CD4-positive, alpha-beta memory T cell (primary cell): ENCODE results near the gene POLE2. TPM values are rescaled to one million over a fixed set of nuclear protein-coding genes. Genes with fewer than 3 reads are reported as not detected.
"Not testable (repeated sequence)": the region's sequence is repeated elsewhere in the genome, so short reads cannot be mapped to it uniquely, and the experiment has no call there.

ENCODE experiments used
- CTCF ChIA-PET: fragments of 350-600 bp; sonication (Branson Sonifier 250); formaldehyde crosslinking; loops from one replicate; lab custom pipeline; 2021; ENCODE audit warnings: inconsistent platforms; ENCODE audit not compliant: partially characterized antibody; lab: Charles Lee
- POLR2A ChIA-PET: fragments of 350-600 bp; sonication (Branson Sonifier 250); formaldehyde crosslinking; loops from one replicate; lab custom pipeline; 2021; ENCODE audit not compliant: partially characterized antibody; lab: Charles Lee
- DNase-seq, 5 donors: peaks; one replicate each; pipeline versions ENCODE4 v3.0.0 to v3.0.0-alpha.2; 2020 to 2022; ENCODE audit warnings: mixed read lengths in 1 of 5
- H3K27ac ChIP-seq: one replicate; pipeline ENCODE4 v1.7.0; 2013; ENCODE audit warnings: low read depth, low read length
- H3K27me3 ChIP-seq: 2 replicates; pipeline ENCODE4 v1.7.0; 2013; ENCODE audit warnings: mild to moderate bottlenecking, low read length, moderate library complexity; ENCODE audit not compliant: insufficient read depth
- H3K36me3 ChIP-seq: 2 replicates; pipeline ENCODE4 v1.7.0; 2013; ENCODE audit warnings: mild to moderate bottlenecking, low read length, moderate library complexity; ENCODE audit not compliant: insufficient read depth
- H3K4me1 ChIP-seq: 2 replicates; pipeline ENCODE4 v1.7.0; 2013; ENCODE audit warnings: mild to moderate bottlenecking, low read length, moderate library complexity; ENCODE audit not compliant: insufficient read depth
- H3K4me3 ChIP-seq, 2 donors: one replicate each; pipeline ENCODE4 v1.7.0; 2013; ENCODE audit warnings: low read length in 2 of 2, mild to moderate bottlenecking in 1 of 2
- H3K9me3 ChIP-seq, 2 donors: one replicate each; pipeline ENCODE4 v1.7.0; 2013; ENCODE audit warnings: low read length in 2 of 2, control low read depth in 1 of 2; ENCODE audit not compliant: control insufficient read depth in 1 of 2
- H3K27ac Mint-ChIP-seq, 7 donors: one replicate each; pipeline ENCODE4 v1.8.0; 2020 to 2021; ENCODE audit warnings: mixed read lengths in 7 of 7, mild to moderate bottlenecking in 6 of 7, inconsistent platforms in 3 of 7, moderate library complexity in 3 of 7
- H3K27me3 Mint-ChIP-seq, 2 donors: one replicate each; pipeline ENCODE4 v1.8.0; 2020 to 2021; ENCODE audit warnings: mixed read lengths in 2 of 2
- H3K36me3 Mint-ChIP-seq, 2 donors: one replicate each; pipeline ENCODE4 v1.8.0; 2020 to 2021; ENCODE audit warnings: mixed read lengths in 2 of 2, inconsistent platforms in 1 of 2, mild to moderate bottlenecking in 1 of 2
- H3K4me1 Mint-ChIP-seq, 4 donors: one replicate each; pipeline ENCODE4 v1.8.0; 2020 to 2021; ENCODE audit warnings: mixed read lengths in 4 of 4, mild to moderate bottlenecking in 1 of 4
- H3K4me3 Mint-ChIP-seq, 8 donors: one replicate each; pipeline ENCODE4 v1.8.0; 2020 to 2021; ENCODE audit warnings: mixed read lengths in 8 of 8, mild to moderate bottlenecking in 7 of 8, moderate library complexity in 6 of 8, inconsistent platforms in 3 of 8
- H3K9me3 Mint-ChIP-seq, 8 donors: one replicate each; pipeline ENCODE4 v1.8.0; 2020 to 2021; ENCODE audit warnings: mixed read lengths in 8 of 8, mild to moderate bottlenecking in 5 of 8, inconsistent platforms in 3 of 8, moderate library complexity in 1 of 8
- intact Hi-C: fragments of 100-400 bp; cut with micrococcal nuclease; formaldehyde crosslinking; loops from one replicate; pipeline ENCODE4 v1.15.1; 2023
- polyA plus RNA-seq, 2 donors: library from polyadenylated mRNA; unstranded; fragments of 300-500 nt; fragmentation: Illumina TruSeq; gene quantifications; one replicate each; pipeline ENCODE4 v1.2.3, GENCODE V29; 2021
- total RNA-seq, 2 experiments: library from RNA; stranded (reverse); gene quantifications; one replicate each; pipeline ENCODE4 v1.2.3, GENCODE V29; 2021

POLE2 gene
- total and polyA plus RNA-seq, 4 experiments from 2014 or later = 1.6 to 3.1 (median 2.0) TPM

DNA sequence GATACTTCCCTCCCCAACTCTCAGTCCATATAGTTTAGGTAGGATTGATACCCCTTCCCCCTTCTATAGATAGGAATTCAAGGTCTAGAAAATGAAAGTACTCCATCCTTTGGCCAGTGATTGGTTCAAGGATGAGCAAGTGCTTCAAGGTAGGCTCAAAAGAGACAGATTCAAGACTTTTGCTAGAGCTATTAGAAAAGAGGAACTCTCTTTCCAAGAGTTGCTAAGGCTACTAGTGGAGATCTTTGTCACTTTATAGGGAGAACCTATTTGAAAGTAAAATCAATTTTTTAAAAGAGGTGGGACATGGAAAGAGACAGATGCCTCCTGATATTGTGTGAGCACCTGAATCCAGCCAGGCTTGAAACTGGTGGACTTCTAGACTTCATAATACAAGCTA, 17.5 kb downstream of the POLE2 start:
- Histone ChIP-seq H3K4me1 (no peaks in the 10 kb centered on the region), H3K27ac (no peak overlapping the region), H3K27me3 (no peaks in the 10 kb centered on the region), H3K4me3 (no peak overlapping the region), H3K36me3 (no peaks in the 10 kb centered on the region), H3K9me3 (no peaks in the 10 kb centered on the region)
- Mint-ChIP-seq H3K4me1 (no peaks in the 10 kb centered on the region), H3K36me3 (peaks cover 0 to 5% of the 10 kb centered on the region in 2 donors), H3K27me3 (no peaks in the 10 kb centered on the region), H3K4me3 (no peak overlapping the region), H3K27ac (peak overlapping the region in 1 of 7 donors; percentile 22), H3K9me3 (peaks cover 0 to 2% (median 0%) of the 10 kb centered on the region in 8 donors)
- ChIA-PET POLR2A (no interaction called here), CTCF (no interaction called here)
- intact Hi-C loops = no loop called here
- DNase-seq = no peak

DNA sequence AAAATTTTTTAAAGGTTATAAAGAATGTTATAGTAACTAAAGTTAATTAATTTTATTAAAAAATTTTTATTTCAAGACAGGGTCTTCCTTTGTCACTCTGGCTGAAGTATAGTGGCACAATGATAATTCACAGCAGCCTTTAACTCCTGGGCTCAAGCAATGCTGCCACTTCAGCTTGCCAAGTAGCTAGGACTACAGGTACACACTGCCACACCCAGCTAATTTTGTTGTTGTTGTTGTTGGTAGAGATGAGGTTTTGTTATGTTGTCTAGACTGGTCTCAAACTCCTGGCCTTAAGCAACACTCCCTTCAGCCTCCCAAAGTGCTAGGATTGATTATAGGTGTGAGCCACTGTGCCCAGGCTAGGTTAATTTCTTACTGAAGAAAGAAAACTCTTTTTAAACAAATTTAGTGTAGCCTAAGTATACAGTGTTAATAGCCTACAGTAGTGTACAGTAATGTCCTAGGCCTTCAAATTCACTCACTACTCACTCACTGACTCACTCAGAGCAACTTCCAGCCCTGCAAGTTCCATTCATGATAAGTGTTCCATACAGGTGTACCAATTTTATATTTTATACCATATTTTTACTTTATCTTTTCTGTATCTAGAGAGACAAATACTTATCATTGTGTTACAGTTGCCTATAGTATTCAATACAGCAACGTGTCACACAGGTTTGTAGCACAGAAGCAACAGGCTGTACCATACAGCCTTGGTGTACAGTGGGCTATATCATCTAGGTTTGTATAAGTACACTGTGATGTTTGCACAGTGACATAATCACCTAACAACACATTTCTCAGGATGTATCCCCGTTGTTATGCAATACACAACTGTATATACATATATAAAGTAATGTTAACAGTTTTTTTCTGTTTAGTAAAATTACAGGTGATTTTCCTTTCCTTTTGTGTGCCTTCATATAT, 28.2 kb downstream of the POLE2 start:
- Mint-ChIP-seq H3K4me3 (no peak overlapping the region), H3K9me3 (no peaks in the 10 kb centered on the region), H3K4me1 (no peaks in the 10 kb centered on the region), H3K36me3 (no peaks in the 10 kb centered on the region), H3K27me3 (no peaks in the 10 kb centered on the region), H3K27ac (peak overlapping the region in 1 of 7 donors; percentile 70)
- Histone ChIP-seq H3K9me3 (no peaks in the 10 kb centered on the region), H3K27me3 (no peaks in the 10 kb centered on the region), H3K4me1 (no peaks in the 10 kb centered on the region), H3K36me3 (no peaks in the 10 kb centered on the region), H3K27ac (no peak overlapping the region), H3K4me3 (no peak overlapping the region)
- ChIA-PET POLR2A (interaction anchor here (0.9 to 1.0 kb wide), 2 partner anchors 39 to 108 kb away, joined by 3 read pairs; partner anchors contain the start of genes MGAT2 and RPL36AL), CTCF (interaction anchor here (0.9 kb wide), 1 partner anchor 9 kb away, joined by 3 read pairs; no protein-coding TSS in a partner anchor)
- intact Hi-C loops = no loop called here
- DNase-seq = no peak

DNA sequence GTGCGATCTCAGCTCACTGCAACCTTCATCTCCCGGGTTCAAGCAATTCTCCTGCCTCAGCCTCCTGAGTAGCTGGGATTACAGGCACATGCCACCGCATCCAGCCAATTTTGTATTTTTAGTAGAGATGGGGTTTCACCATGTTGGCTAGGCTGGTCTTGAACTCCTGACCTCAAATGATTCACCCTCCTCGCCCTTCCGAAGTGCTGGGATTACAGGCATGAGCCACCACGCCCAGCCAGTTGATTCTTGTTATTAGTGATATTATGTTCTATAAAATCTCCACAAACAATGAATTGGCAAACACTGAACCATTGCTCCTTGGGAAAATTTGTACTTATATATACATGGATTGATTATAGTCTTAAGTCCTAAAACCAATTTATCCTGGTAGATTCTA, 30.5 kb downstream of the POLE2 start:
- H3K9me3 ChIP-seq, intact Hi-C loops, CTCF ChIA-PET, H3K4me3 ChIP-seq, H3K27me3 Mint-ChIP-seq, H3K4me1 Mint-ChIP-seq, H3K36me3 ChIP-seq, DNase-seq, H3K36me3 Mint-ChIP-seq, H3K27ac ChIP-seq, H3K9me3 Mint-ChIP-seq, H3K27ac Mint-ChIP-seq, H3K27me3 ChIP-seq, H3K4me3 Mint-ChIP-seq, H3K4me1 ChIP-seq: not testable (repeated sequence)
- POLR2A ChIA-PET = interaction anchor here (0.6 kb wide), 1 partner anchor 29 kb away, joined by 3 read pairs; no protein-coding TSS in a partner anchor

DNA sequence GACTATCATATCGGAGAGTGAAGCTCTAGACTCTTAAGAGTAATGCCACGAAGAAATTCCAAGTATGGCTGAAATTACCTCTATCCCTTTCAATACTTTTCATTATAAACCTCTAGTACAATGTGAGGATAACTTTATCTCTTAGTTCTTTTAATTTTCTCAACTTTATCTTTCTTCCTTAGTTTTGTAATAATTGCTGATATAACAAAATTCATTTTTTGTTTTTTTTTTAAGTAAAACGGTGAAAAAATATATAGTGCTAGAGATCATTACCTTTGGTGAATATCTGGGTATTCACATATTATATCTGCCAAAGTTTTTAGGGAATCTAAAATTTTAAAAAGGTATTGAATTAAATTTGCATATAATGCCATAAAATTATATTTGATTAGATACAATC, 33.5 kb downstream of the POLE2 start:
- POLR2A ChIA-PET = interaction anchor here (0.9 kb wide), 1 partner anchor 20 kb away, joined by 3 read pairs; no protein-coding TSS in a partner anchor
- intact Hi-C loops = no loop called here

DNA sequence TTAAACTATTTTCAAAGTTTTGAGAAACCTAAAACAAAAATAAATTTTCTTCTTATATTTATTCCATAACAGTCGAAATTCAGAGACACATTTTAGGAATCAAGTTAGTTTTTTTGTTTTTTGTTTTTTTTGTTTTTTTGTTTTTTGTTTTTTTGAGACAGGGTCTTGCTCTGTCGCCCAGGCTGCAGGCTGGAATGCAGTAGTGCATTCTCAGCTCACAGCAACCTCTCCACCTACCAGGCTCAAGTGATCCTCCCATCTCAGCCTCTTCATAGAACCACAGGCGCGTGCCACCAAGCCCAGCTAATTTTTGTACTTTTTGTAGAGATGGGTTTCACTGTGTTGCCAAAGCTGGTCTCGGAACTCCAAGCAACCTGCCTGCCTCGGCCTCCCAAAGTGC, 34.5 kb downstream of the POLE2 start:
- no peak overlapping the region for H3K4me3 ChIP-seq
- CTCF ChIA-PET = interaction anchor here (1.2 kb wide), 1 partner anchor 19 kb away, joined by 3 read pairs; no protein-coding TSS in a partner anchor

More for the DNA sequence above, 33.5 kb downstream of the POLE2 start:
- no peaks in the 10 kb centered on the region for H3K9me3 Mint-ChIP-seq
- Histone ChIP-seq H3K9me3 (no peaks in the 10 kb centered on the region), H3K27me3 (no peaks in the 10 kb centered on the region), H3K36me3 (no peaks in the 10 kb centered on the region), H3K4me1 (no peaks in the 10 kb centered on the region), H3K4me3 (no peak overlapping the region), H3K27ac (no peak overlapping the region)
- H3K27me3 Mint-ChIP-seq = no peaks in the 10 kb centered on the region
- H3K4me3 Mint-ChIP-seq = no peak overlapping the region
- no peaks in the 10 kb centered on the region for H3K36me3 Mint-ChIP-seq
- CTCF ChIA-PET = interaction anchor here (1.2 kb wide), 1 partner anchor 20 kb away, joined by 3 read pairs; no protein-coding TSS in a partner anchor
- no peak overlapping the region for H3K27ac Mint-ChIP-seq
- H3K4me1 Mint-ChIP-seq = peaks cover 0 to 4% (median 1%) of the 10 kb centered on the region in 4 donors
- DNase-seq = no peak

DNA sequence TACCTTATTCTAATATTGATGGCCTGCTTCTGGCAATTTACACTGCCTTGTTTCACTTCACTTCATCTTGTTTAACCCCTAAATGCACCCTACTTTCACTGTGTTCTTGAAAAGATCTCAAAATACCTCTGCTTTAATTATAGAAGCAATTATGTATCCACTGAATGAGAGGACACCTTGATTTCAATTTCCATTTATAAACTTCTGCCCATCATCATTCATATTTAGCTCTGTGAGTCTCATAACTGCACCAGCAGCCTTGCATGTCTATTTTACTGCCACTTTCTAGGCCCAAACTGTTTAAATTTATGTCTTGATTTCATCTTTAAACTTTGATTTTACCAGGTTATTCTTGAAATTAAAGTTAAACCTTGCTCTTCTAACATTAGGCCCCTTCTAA, 45.9 kb downstream of the POLE2 start:
- Mint-ChIP-seq H3K27me3 (no peaks in the 10 kb centered on the region), H3K36me3 (peaks cover 20 to 27% of the 10 kb centered on the region in 2 donors), H3K27ac (peak overlapping the region; percentile 20 to 76 (median 58)), H3K4me3 (peak overlapping the region in 4 of 8 donors; percentile 0 to 18 (median 6)), H3K4me1 (peaks cover 39 to 63% (median 54%) of the 10 kb centered on the region in 4 donors), H3K9me3 (no peaks in the 10 kb centered on the region)
- Histone ChIP-seq H3K9me3 (no peaks in the 10 kb centered on the region), H3K27me3 (no peaks in the 10 kb centered on the region), H3K36me3 (no peaks in the 10 kb centered on the region), H3K4me1 (peaks cover 34% of the 10 kb centered on the region), H3K27ac (no peak overlapping the region), H3K4me3 (no peak overlapping the region)
- ChIA-PET POLR2A (interaction anchor here (0.8 to 1.0 kb wide), 2 partner anchors 8 to 46 kb away, joined by 3 to 4 read pairs; no protein-coding TSS in a partner anchor), CTCF (interaction anchor here (0.9 kb wide), 2 partner anchors 125 to 189 kb away, joined by 3 read pairs; partner anchors contain the start of gene KLHDC2)
- intact Hi-C loops = no loop called here
- no peak for DNase-seq

More for the DNA sequence above, 34.5 kb downstream of the POLE2 start:
- Mint-ChIP-seq H3K27ac (peak overlapping the region in 1 of 7 donors; percentile 13), H3K4me1 (peaks cover 0 to 4% (median 1%) of the 10 kb centered on the region in 4 donors), H3K4me3 (no peak overlapping the region), H3K9me3 (no peaks in the 10 kb centered on the region), H3K27me3 (no peaks in the 10 kb centered on the region), H3K36me3 (no peaks in the 10 kb centered on the region)
- intact Hi-C loops = no loop called here
- no peaks in the 10 kb centered on the region for H3K4me1 ChIP-seq
- H3K36me3 ChIP-seq = no peaks in the 10 kb centered on the region
- H3K9me3 ChIP-seq = no peaks in the 10 kb centered on the region
- no peaks in the 10 kb centered on the region for H3K27me3 ChIP-seq
- DNase-seq = no peak
- POLR2A ChIA-PET = interaction anchor here (0.9 kb wide), 1 partner anchor 19 kb away, joined by 3 read pairs; no protein-coding TSS in a partner anchor
- no peak overlapping the region for H3K27ac ChIP-seq

DNA sequence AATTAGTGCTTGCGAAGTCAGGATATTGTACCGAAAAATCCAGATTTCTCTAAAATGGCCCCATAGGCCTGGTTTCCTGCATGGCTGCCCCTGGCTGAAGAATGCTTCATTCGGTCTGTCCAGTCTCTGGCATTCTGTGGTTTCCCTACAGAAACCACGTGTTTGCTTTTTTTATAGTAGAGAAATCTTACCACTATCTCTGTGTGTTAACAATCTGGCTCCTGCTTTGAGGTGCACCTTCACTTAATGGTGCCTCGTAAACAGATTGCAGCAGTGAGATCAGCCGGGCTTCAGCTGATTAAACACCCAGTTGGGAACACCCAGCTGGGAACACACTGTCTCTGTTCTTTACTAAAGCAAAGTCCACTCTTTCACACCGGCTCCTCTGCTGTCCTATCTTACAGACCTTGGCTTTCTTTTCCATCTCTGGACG, 46.3 kb downstream of the POLE2 start:
- Mint-ChIP-seq H3K27ac (peak overlapping the region; percentile 20 to 76 (median 58)), H3K9me3 (no peaks in the 10 kb centered on the region), H3K36me3 (peaks cover 20 to 23% of the 10 kb centered on the region in 2 donors), H3K4me1 (peaks cover 37 to 63% (median 53%) of the 10 kb centered on the region in 4 donors), H3K4me3 (peak overlapping the region in 2 of 8 donors; percentile 0 to 4), H3K27me3 (no peaks in the 10 kb centered on the region)
- Histone ChIP-seq H3K27ac (no peak overlapping the region), H3K27me3 (no peaks in the 10 kb centered on the region), H3K9me3 (no peaks in the 10 kb centered on the region), H3K4me1 (peaks cover 39% of the 10 kb centered on the region), H3K36me3 (no peaks in the 10 kb centered on the region), H3K4me3 (no peak overlapping the region)
- CTCF ChIA-PET = interaction anchor here (0.9 kb wide), 1 partner anchor 126 kb away, joined by 3 read pairs; the partner anchor contains the start of gene KLHDC2
- DNase-seq = no peak
- intact Hi-C loops = no loop called here
- POLR2A ChIA-PET = interaction anchor here (0.8 to 1.6 kb wide), 3 partner anchors 8 to 47 kb away, joined by 3 to 5 read pairs (median 4); partner anchors contain the start of genes MGAT2 and RPL36AL
